ENCODE data around the gene HSD11B2. TPM values are rescaled to one million over a fixed set of nuclear protein-coding genes. Genes with fewer than 3 reads are reported as not detected.

HSD11B2 gene
- total and polyA plus RNA-seq, 2 experiments from 2014 or later = 0.93 to 2.3 TPM

DNA sequence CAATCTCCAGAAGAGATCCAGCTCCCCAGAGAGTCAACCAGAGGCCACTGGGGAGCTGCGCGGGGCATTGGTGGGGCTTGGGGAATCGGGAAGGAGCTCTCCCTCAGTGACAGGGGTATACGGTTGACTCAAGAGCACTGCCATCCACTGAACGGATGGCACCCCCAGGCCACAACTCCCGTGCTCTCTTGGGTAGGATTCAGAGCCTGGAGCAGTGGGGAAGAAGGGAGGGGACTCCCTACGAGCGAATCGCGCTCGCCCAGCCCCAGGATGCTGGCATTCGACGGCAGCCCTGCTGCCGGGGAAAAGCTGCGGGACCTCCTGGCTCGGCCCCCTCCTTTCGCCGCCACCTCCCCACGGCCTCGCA lies 37.1 kb upstream of the HSD11B2 start:
- Histone ChIP-seq H3K4me2 (peak overlapping the region; percentile 91), H3K27ac (no peak overlapping the region), H3K4me3 (no peak overlapping the region), H3K9me3 (ENCODE audit: low read depth) (no peaks in the 10 kb centered on the region), H3K27me3 (peaks cover 29% of the 10 kb centered on the region), H3K36me3 (replicated peaks; ENCODE audit: insufficient read depth, low read depth) (no peaks in the 10 kb centered on the region), H3K79me2 (no peaks in the 10 kb centered on the region), H3K4me1 (ENCODE audit: insufficient read depth) (peaks cover 24% of the 10 kb centered on the region), H2AFZ (peak overlapping the region; percentile 67), H3K9me2 (replicated peaks; ENCODE audit: insufficient read depth) (no peaks in the 10 kb centered on the region), H4K20me1 (ENCODE audit: insufficient read depth, poor library complexity, severe bottlenecking) (no peaks in the 10 kb centered on the region)
- no peak for DNase-seq (ENCODE audit: low spot score)
- no peak for TF ChIP-seq CTCF (IDR thresholded peaks at IDR 0.05; ENCODE audit: poor library complexity)
- TF ChIP-seq EZH2phosphoT487 (IDR thresholded peaks at IDR 0.05; ENCODE audit: low read depth, severe bottlenecking, unreplicated experiment) = no peak
- peak; percentile 30 for TF ChIP-seq EZH2 (IDR thresholded peaks at IDR 0.05; ENCODE audit: borderline replicate concordance)
- 16% methylated on average over 17 of the region's 20 CpGs for WGBS (ENCODE audit: low lambda C conversion rate, missing lambda C conversion rate)

DNA sequence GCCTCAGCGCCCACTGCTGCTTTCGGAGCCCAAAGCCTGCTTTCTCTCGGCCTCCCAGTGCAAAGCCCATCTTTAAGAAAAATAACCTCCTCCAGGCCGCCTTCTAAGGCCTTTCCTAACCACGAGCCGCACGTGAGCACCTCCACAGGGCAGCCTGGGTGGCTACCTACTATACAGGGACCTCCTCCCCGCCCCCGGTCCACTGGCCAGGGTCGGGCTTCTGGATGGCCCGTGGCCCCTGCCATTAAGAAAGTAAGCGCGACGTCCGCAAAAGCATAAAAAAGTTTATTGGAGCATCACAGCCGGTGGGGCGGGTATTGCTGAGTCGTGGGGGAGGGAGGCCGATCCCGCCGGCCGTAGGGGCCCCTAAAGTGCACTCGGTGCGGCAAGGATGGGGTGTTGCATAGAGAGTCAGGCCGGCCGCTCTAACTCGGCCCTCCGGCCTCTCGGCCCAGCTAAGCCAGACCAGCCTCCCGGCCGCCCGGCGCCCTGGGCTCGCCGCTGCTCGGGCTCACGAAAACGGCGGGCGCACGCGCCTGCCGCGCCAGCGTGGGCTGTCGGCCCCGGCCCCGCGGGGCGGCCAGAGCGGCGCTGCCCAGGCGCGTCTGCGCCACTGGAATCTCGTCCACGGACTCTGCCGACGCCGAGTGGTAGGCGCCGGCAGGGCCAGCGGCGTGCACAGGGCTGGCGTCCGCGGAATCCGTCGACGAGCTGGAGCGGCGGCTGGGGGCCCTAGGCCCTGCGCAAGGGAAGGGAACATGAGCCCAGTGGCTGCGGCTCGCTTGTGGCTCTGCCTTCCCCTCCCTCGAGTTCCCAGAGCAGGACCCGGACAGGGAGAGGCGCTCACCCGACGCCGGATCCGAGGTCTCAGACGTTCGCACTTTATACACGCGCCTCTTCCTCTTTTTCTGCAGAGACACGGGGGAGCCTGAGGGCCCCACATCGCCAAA lies 36.5 kb upstream of the HSD11B2 start:
- Histone ChIP-seq H3K9me2 (replicated peaks; ENCODE audit: insufficient read depth) (no peaks in the 10 kb centered on the region), H3K27me3 (peaks cover 29% of the 10 kb centered on the region), H3K79me2 (no peaks in the 10 kb centered on the region), H4K20me1 (ENCODE audit: insufficient read depth, poor library complexity, severe bottlenecking) (no peaks in the 10 kb centered on the region), H3K36me3 (replicated peaks; ENCODE audit: insufficient read depth, low read depth) (no peaks in the 10 kb centered on the region), H3K4me3 (no peak overlapping the region), H2AFZ (peak overlapping the region; percentile 49), H3K27ac (no peak overlapping the region), H3K4me2 (peak overlapping the region; percentile 91), H3K4me1 (ENCODE audit: insufficient read depth) (peaks cover 24% of the 10 kb centered on the region), H3K9me3 (ENCODE audit: low read depth) (no peaks in the 10 kb centered on the region)
- DNase-seq (ENCODE audit: low spot score) = peak; percentile 49
- 20% methylated on average over 62 of the region's 88 CpGs for WGBS (ENCODE audit: low lambda C conversion rate, missing lambda C conversion rate)
- TF ChIP-seq CTCF (IDR thresholded peaks at IDR 0.05; ENCODE audit: poor library complexity) (no peak), EZH2phosphoT487 (IDR thresholded peaks at IDR 0.05; ENCODE audit: low read depth, severe bottlenecking, unreplicated experiment) (no peak), EZH2 (IDR thresholded peaks at IDR 0.05; ENCODE audit: borderline replicate concordance) (no peak)

- Histone ChIP-seq H3K27ac (no peak overlapping the region), H3K4me3 (no peak overlapping the region), H3K9me2 (replicated peaks; ENCODE audit: insufficient read depth) (no peaks in the 10 kb centered on the region), H3K4me1 (ENCODE audit: insufficient read depth) (peaks cover 24% of the 10 kb centered on the region), H4K20me1 (ENCODE audit: insufficient read depth, poor library complexity, severe bottlenecking) (no peaks in the 10 kb centered on the region), H3K27me3 (peaks cover 29% of the 10 kb centered on the region), H3K9me3 (ENCODE audit: low read depth) (no peaks in the 10 kb centered on the region), H3K79me2 (no peaks in the 10 kb centered on the region), H3K4me2 (peak overlapping the region; percentile 91), H3K36me3 (replicated peaks; ENCODE audit: insufficient read depth, low read depth) (no peaks in the 10 kb centered on the region), H2AFZ (no peak overlapping the region)
- WGBS (ENCODE audit: low lambda C conversion rate, missing lambda C conversion rate) = 86% methylated on average over 10 of the region's 10 CpGs
- no peak for TF ChIP-seq EZH2 (IDR thresholded peaks at IDR 0.05; ENCODE audit: borderline replicate concordance)
- no peak for TF ChIP-seq EZH2phosphoT487 (IDR thresholded peaks at IDR 0.05; ENCODE audit: low read depth, severe bottlenecking, unreplicated experiment)
- DNase-seq (ENCODE audit: low spot score) = no peak
Measured at GRCh38 chr16:67395105-67395457, 35.8 kb upstream of the HSD11B2 start.

GRCh38 chr16:67395458-67396158 lies 35.3 kb upstream of the HSD11B2 start:
- no peaks in the 10 kb centered on the region for H4K20me1 ChIP-seq (ENCODE audit: insufficient read depth, poor library complexity, severe bottlenecking)
- WGBS (ENCODE audit: low lambda C conversion rate, missing lambda C conversion rate) = 86% methylated on average over 12 of the region's 13 CpGs
- no peak overlapping the region for H2AFZ ChIP-seq
- no peaks in the 10 kb centered on the region for H3K36me3 ChIP-seq (replicated peaks; ENCODE audit: insufficient read depth, low read depth)
- no peaks in the 10 kb centered on the region for H3K79me2 ChIP-seq
- no peaks in the 10 kb centered on the region for H3K9me2 ChIP-seq (replicated peaks; ENCODE audit: insufficient read depth)
- TF ChIP-seq EZH2 (IDR thresholded peaks at IDR 0.05; ENCODE audit: borderline replicate concordance) (no peak), EZH2phosphoT487 (IDR thresholded peaks at IDR 0.05; ENCODE audit: low read depth, severe bottlenecking, unreplicated experiment) (no peak), CTCF (IDR thresholded peaks at IDR 0.05; ENCODE audit: poor library complexity) (no peak)
- H3K4me2 ChIP-seq = peak overlapping the region; percentile 50
- no peak for DNase-seq (ENCODE audit: low spot score)
- H3K27me3 ChIP-seq = peaks cover 29% of the 10 kb centered on the region
- H3K9me3 ChIP-seq (ENCODE audit: low read depth) = no peaks in the 10 kb centered on the region
- H3K4me1 ChIP-seq (ENCODE audit: insufficient read depth) = peaks cover 24% of the 10 kb centered on the region
- H3K27ac ChIP-seq = no peak overlapping the region
- no peak overlapping the region for H3K4me3 ChIP-seq
